Neuronal stem cell (in vitro differentiated cells): ENCODE data around the gene KCNK10.

Source experiments
- DNase-seq: peaks from one replicate; pipeline ENCODE4 v3.0.0-alpha.2; 2013; ENCODE audit warnings: low spot score
- H2AFZ ChIP-seq: one replicate; pipeline ENCODE4 v1.6.1; 2013; ENCODE audit warnings: mild to moderate bottlenecking, low read length, inconsistent platforms
- H2AK5ac ChIP-seq: 2 replicates; pipeline ENCODE4 v1.6.1; 2013; ENCODE audit warnings: low read depth, mild to moderate bottlenecking, inconsistent platforms, low read length, moderate library complexity, mixed read lengths
- H2BK120ac ChIP-seq: 2 replicates; pipeline ENCODE4 v1.6.1; 2013; ENCODE audit warnings: low read depth, mild to moderate bottlenecking, inconsistent platforms, low read length, moderate library complexity, mixed read lengths
- H2BK12ac ChIP-seq: one replicate; pipeline ENCODE4 v1.6.1; 2013; ENCODE audit warnings: low read length, inconsistent platforms
- H2BK15ac ChIP-seq: 2 replicates; pipeline ENCODE4 v1.6.1; 2013; ENCODE audit warnings: mild to moderate bottlenecking, low read length, inconsistent platforms, mixed read lengths
- H2BK5ac ChIP-seq: one replicate; pipeline ENCODE4 v1.6.1; 2013; ENCODE audit warnings: inconsistent platforms, mild to moderate bottlenecking, low read length, moderate library complexity
- H3K14ac ChIP-seq: one replicate; pipeline ENCODE4 v1.6.1; 2013; ENCODE audit warnings: low read length, inconsistent platforms
- H3K18ac ChIP-seq: 2 replicates; pipeline ENCODE4 v1.6.1; 2013; ENCODE audit warnings: low read length, inconsistent platforms
- H3K23ac ChIP-seq: 2 replicates; pipeline ENCODE4 v1.6.1; 2013; ENCODE audit warnings: low read depth, mild to moderate bottlenecking, mixed read lengths, low read length, inconsistent platforms; ENCODE audit not compliant: poor library complexity
- H3K27ac ChIP-seq: replicated peaks from 3 replicates; pipeline ENCODE4 v1.5.1; 2013; ENCODE audit warnings: low read length, inconsistent platforms
- H3K27me3 ChIP-seq, 3 experiments: 2 replicates each; pipeline ENCODE4 v1.6.1; 2013; ENCODE audit warnings: low read length in 3 of 3, mild to moderate bottlenecking in 2 of 3, inconsistent platforms in 1 of 3, low read depth in 1 of 3, mixed read lengths in 1 of 3, moderate library complexity in 1 of 3; ENCODE audit not compliant: control insufficient read depth in 3 of 3, insufficient read depth in 3 of 3
- H3K36me3 ChIP-seq, 2 donors: replicated peaks in 1 of 2; 2 replicates each; pipeline ENCODE4 v1.6.1; 2013; ENCODE audit warnings: low read length in 2 of 2; ENCODE audit not compliant: control insufficient read depth in 2 of 2, insufficient read depth in 2 of 2
- H3K4ac ChIP-seq: 2 replicates; pipeline ENCODE4 v1.6.1; 2013; ENCODE audit warnings: inconsistent platforms, mild to moderate bottlenecking, low read length, moderate library complexity
- H3K4me1 ChIP-seq, 2 donors: 1 replicate in 1 of 2; 2 replicates in 1 of 2; pipeline ENCODE4 v1.6.1; 2013; ENCODE audit warnings: low read length in 2 of 2, low read depth in 1 of 2; ENCODE audit not compliant: control insufficient read depth in 2 of 2, insufficient read depth in 1 of 2
- H3K4me2 ChIP-seq: one replicate; pipeline ENCODE4 v1.6.1; 2013; ENCODE audit warnings: mild to moderate bottlenecking, low read length, inconsistent platforms; ENCODE audit not compliant: insufficient read depth, poor library complexity, severe bottlenecking
- H3K4me3 ChIP-seq, 2 donors: 2 replicates each; pipeline ENCODE4 v1.5.1; 2013; ENCODE audit warnings: low read length in 2 of 2, mild to moderate bottlenecking in 2 of 2, inconsistent platforms in 1 of 2, moderate library complexity in 1 of 2
- H3K79me1 ChIP-seq: one replicate; pipeline ENCODE4 v1.6.1; 2013; ENCODE audit warnings: low read depth, mild to moderate bottlenecking, inconsistent platforms, low read length, moderate library complexity
- H3K9ac ChIP-seq: one replicate; pipeline ENCODE4 v1.6.1; 2013; ENCODE audit warnings: mild to moderate bottlenecking, low read depth, low read length, inconsistent platforms; ENCODE audit not compliant: poor library complexity
- H3K9me3 ChIP-seq, 2 donors: replicated peaks in 1 of 2; 2 replicates each; pipeline versions ENCODE3 to v1.6.1; 2013; ENCODE audit warnings: low read length in 2 of 2, mild to moderate bottlenecking in 2 of 2, inconsistent platforms in 1 of 2, low read depth in 1 of 2, mixed read lengths in 1 of 2, moderate library complexity in 1 of 2; ENCODE audit not compliant: control insufficient read depth in 2 of 2, insufficient read depth in 1 of 2
- H4K8ac ChIP-seq: one replicate; pipeline ENCODE4 v1.6.1; 2013; ENCODE audit warnings: low read depth, mild to moderate bottlenecking, inconsistent platforms, low read length, moderate library complexity
- H4K91ac ChIP-seq: one replicate; pipeline ENCODE4 v1.6.1; 2013; ENCODE audit warnings: low read length, low read depth, mild to moderate bottlenecking, inconsistent platforms; ENCODE audit not compliant: poor library complexity
- WGBS, 2 donors: extraction: QIAGEN DNeasy Blood & Tissue Kit; methylation state at CpG; one replicate each; pipeline ENCODE4 v1.1.7; 2013; ENCODE audit warnings: missing lambda C conversion rate in 2 of 2, mixed read lengths in 1 of 2; ENCODE audit not compliant: insufficient read length in 2 of 2, insufficient replicate concordance in 1 of 2; ENCODE audit errors: extremely low coverage in 2 of 2; 5-methylcytosine and 5-hydroxymethylcytosine counted together

The KCNK10 gene

DNA sequence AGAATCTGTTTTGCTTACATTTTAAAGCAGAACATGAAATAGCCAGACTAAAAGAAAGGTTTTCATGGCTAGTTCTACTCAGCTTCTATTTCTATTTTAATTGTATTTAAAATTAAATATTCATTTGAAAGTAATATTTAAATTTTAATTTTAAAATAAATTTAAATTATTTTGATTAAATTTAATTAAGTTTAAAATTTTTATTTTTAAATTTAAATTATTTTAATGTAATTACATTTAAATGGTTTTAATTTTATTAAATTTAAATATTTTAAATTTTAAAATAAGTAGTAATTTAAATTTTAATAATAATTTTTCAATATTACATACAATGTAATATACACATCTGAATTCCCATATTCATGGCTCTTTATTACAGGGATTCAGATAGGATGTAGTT is 17.3 kb upstream of the KCNK10 start:
- Histone ChIP-seq H2AK5ac (no peak overlapping the region), H3K18ac (no peak overlapping the region), H4K8ac (no peak overlapping the region), H3K79me1 (no peaks in the 10 kb centered on the region), H2BK12ac (no peak overlapping the region), H4K91ac (no peak overlapping the region), H2BK15ac (no peak overlapping the region), H3K4me1 (no peaks in the 10 kb centered on the region), H3K27ac (no peak overlapping the region), H3K23ac (no peak overlapping the region), H3K4me2 (no peak overlapping the region), H2BK5ac (no peak overlapping the region), H3K4me3 (no peak overlapping the region), H3K36me3 (no peaks in the 10 kb centered on the region), H2BK120ac (no peak overlapping the region), H3K4ac (no peak overlapping the region), H3K27me3 (no peaks in the 10 kb centered on the region), H3K14ac (no peak overlapping the region), H2AFZ (no peak overlapping the region), H3K9me3 (no peaks in the 10 kb centered on the region), H3K9ac (no peak overlapping the region)
- DNase-seq: no peak

DNA sequence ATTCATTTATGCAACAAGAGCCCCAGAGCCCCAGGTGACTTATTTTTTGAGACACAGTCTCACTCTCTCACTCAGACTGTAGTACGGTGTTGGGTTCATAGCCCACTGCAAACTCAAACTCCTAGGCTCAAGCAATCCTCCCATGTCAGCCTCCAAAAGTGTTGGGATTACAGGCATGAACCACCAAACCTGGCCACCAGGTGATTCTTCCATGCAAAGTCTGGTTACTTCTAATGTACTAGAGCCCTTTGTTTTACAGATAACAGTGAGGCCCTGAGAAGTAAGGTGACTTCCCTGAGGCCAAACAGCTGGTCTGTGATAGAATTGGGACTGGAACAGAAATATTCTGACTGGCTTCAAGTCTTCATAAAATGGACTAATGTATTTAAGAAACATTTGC is 10.0 kb upstream of the KCNK10 start:
- H3K4me2 ChIP-seq: no peak overlapping the region
- no peak overlapping the region for H2AK5ac ChIP-seq
- H3K79me1 ChIP-seq: no peaks in the 10 kb centered on the region
- no peaks in the 10 kb centered on the region for H3K27me3 ChIP-seq
- no peak overlapping the region for H3K4ac ChIP-seq
- WGBS, 2 donors: no CpG with 5 or more reads among the region's 1 CpG
- H3K9ac ChIP-seq: no peak overlapping the region
- no peak overlapping the region for H2BK120ac ChIP-seq
- H2BK15ac ChIP-seq: no peak overlapping the region
- no peak overlapping the region for H2AFZ ChIP-seq
- H3K23ac ChIP-seq: no peak overlapping the region
- H4K91ac ChIP-seq: no peak overlapping the region
- H2BK5ac ChIP-seq: no peak overlapping the region
- no peak overlapping the region for H3K14ac ChIP-seq
- H3K9me3 ChIP-seq: peaks cover 0 to 6% of the 10 kb centered on the region in 2 donors
- no peaks in the 10 kb centered on the region for H3K36me3 ChIP-seq
- no peak for DNase-seq
- H2BK12ac ChIP-seq: no peak overlapping the region
- no peak overlapping the region for H3K4me3 ChIP-seq
- H3K27ac ChIP-seq: no peak overlapping the region
- H3K4me1 ChIP-seq: no peaks in the 10 kb centered on the region
- H3K18ac ChIP-seq: no peak overlapping the region
- H4K8ac ChIP-seq: no peak overlapping the region

DNA sequence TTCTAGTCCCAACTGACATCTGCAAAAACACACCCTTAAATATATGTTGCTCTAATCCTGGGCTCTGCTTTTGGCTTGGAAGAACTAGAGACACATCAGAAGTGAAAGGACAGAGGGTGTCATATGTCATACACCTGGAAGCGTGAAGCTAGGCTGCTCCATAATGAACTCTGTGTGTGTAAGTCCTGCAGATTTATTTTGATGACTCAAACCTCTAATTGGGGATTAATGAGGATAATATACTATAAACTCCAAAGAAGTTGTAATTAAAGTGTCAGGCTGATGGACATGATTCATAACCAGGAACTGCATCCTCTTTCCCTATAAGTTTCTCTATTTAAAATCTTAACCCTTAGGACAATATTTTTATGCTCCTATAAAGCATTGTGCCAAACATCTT is 4.4 kb upstream of the KCNK10 start:
- no peak overlapping the region for H3K18ac ChIP-seq
- H3K9ac ChIP-seq: no peak overlapping the region
- H2AFZ ChIP-seq: no peak overlapping the region
- H4K8ac ChIP-seq: no peak overlapping the region
- no peak overlapping the region for H3K27ac ChIP-seq
- no peak for DNase-seq
- H3K36me3 ChIP-seq: no peaks in the 10 kb centered on the region
- H3K4me2 ChIP-seq: no peak overlapping the region
- H4K91ac ChIP-seq: no peak overlapping the region
- H3K23ac ChIP-seq: no peak overlapping the region
- no peaks in the 10 kb centered on the region for H3K27me3 ChIP-seq
- H3K9me3 ChIP-seq: peaks cover 0 to 14% of the 10 kb centered on the region in 2 donors
- H2BK5ac ChIP-seq: no peak overlapping the region
- no peaks in the 10 kb centered on the region for H3K79me1 ChIP-seq
- no peak overlapping the region for H3K4me3 ChIP-seq
- peaks cover 0 to 12% of the 10 kb centered on the region in 2 donors for H3K4me1 ChIP-seq
- H2AK5ac ChIP-seq: no peak overlapping the region
- no peak overlapping the region for H2BK12ac ChIP-seq
- WGBS, 2 donors: no CpG with 5 or more reads among the region's 1 CpG
- H3K14ac ChIP-seq: no peak overlapping the region
- H2BK120ac ChIP-seq: no peak overlapping the region
- H2BK15ac ChIP-seq: no peak overlapping the region
- H3K4ac ChIP-seq: no peak overlapping the region

DNA sequence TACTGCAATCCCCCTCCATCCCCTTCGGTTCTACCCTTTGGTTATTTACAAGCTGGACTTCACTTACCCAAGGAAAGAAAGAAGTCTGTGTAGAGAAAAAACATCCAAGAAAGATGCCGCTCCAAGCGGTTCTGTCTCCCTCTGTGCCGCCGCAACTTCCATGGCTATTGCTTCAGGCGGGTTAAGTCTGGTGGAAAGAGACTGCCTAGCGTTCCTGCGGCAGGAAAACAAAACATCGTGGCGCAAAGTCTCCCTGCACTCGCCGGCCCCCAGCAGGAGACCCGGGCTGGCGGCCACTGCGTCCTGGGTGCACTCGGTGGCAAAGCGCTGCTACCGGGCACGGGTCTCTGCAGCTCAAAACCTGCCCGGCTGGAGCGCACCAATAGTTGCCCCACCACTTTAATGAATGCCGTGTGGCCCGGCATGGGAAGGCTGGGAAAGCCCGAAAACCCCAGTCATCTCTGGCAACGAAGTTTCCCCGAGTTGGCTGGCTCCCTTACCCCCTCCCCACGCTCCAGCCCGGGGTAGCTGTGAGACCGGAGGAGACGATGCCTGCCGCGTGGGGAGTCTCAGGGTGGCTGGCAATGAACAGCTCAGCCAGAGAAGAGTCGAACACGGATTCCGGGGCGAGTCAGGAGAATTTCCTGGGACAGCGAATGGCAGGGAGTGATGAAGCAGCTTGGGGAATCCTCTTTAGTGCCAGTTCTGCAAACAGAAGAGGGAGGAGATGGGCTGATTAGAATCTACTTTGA is 3.5 kb upstream of the KCNK10 start:
- H2BK12ac ChIP-seq: no peak overlapping the region
- peak overlapping the region; percentile 57 for H2BK5ac ChIP-seq
- H3K4me3 ChIP-seq: peak overlapping the region in 1 of 2 donors; percentile 73
- H3K18ac ChIP-seq: peak overlapping the region; percentile 93
- no peak overlapping the region for H3K27ac ChIP-seq
- no peak overlapping the region for H3K4ac ChIP-seq
- H3K4me1 ChIP-seq: peaks cover 0 to 18% of the 10 kb centered on the region in 2 donors
- H3K23ac ChIP-seq: no peak overlapping the region
- H3K36me3 ChIP-seq: no peaks in the 10 kb centered on the region
- peak overlapping the region; percentile 61 for H3K14ac ChIP-seq
- H2BK120ac ChIP-seq: peak overlapping the region; percentile 26
- H3K27me3 ChIP-seq: no peaks in the 10 kb centered on the region
- H3K79me1 ChIP-seq: no peaks in the 10 kb centered on the region
- no peak for DNase-seq
- peaks cover 0 to 14% of the 10 kb centered on the region in 2 donors for H3K9me3 ChIP-seq
- H2BK15ac ChIP-seq: no peak overlapping the region
- peak overlapping the region; percentile 24 for H2AFZ ChIP-seq
- no peak overlapping the region for H2AK5ac ChIP-seq
- H4K91ac ChIP-seq: no peak overlapping the region
- H4K8ac ChIP-seq: no peak overlapping the region
- no CpG with 5 or more reads among the region's 37 CpGs for WGBS, 2 donors
- peak overlapping the region; percentile 86 for H3K9ac ChIP-seq
- H3K4me2 ChIP-seq: peak overlapping the region; percentile 63
